Measurements from ENCODE around the gene GPC6.

GPC6 gene

GRCh38 chr13:94212196-94212595, 985.6 kb downstream of the GPC6 start:
- H3K9ac ChIP-seq (ENCODE audit: low read length): no peak overlapping the region
- H3K27me3 ChIP-seq (ENCODE audit: low read length): no peaks in the 10 kb centered on the region
- no peaks in the 10 kb centered on the region for H3K36me3 ChIP-seq (ENCODE audit: low read length)
- no peaks in the 10 kb centered on the region for H4K20me1 ChIP-seq (ENCODE audit: low read depth, low read length)
- TF ChIP-seq EZH2phosphoT487 (conservative IDR thresholded peaks at IDR 0.05; ENCODE audit: low read length): no peak
- TF ChIP-seq, protein P1, sequence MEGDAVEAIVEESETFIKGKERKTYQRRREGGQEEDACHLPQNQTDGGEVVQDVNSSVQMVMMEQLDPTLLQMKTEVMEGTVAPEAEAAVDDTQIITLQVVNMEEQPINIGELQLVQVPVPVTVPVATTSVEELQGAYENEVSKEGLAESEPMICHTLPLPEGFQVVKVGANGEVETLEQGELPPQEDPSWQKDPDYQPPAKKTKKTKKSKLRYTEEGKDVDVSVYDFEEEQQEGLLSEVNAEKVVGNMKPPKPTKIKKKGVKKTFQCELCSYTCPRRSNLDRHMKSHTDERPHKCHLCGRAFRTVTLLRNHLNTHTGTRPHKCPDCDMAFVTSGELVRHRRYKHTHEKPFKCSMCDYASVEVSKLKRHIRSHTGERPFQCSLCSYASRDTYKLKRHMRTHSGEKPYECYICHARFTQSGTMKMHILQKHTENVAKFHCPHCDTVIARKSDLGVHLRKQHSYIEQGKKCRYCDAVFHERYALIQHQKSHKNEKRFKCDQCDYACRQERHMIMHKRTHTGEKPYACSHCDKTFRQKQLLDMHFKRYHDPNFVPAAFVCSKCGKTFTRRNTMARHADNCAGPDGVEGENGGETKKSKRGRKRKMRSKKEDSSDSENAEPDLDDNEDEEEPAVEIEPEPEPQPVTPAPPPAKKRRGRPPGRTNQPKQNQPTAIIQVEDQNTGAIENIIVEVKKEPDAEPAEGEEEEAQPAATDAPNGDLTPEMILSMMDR (IDR thresholded peaks at IDR 0.05; ENCODE audit: insufficient read depth, low read length, poor library complexity, severe bottlenecking): no peak
- no peak overlapping the region for H3K4me2 ChIP-seq (ENCODE audit: low read depth, low read length, poor library complexity, severe bottlenecking)
- H3K9me2 ChIP-seq (replicated peaks; ENCODE audit: insufficient read depth, low read length): no peaks in the 10 kb centered on the region
- H3K27ac ChIP-seq (ENCODE audit: low read depth, low read length): no peak overlapping the region
- no peak overlapping the region for H3K4me3 ChIP-seq (ENCODE audit: insufficient read depth, low read length, poor library complexity, severe bottlenecking)
- H3K9me3 ChIP-seq (ENCODE audit: insufficient read depth, low read length): no peaks in the 10 kb centered on the region
- no peak overlapping the region for H2AFZ ChIP-seq (ENCODE audit: low read depth, low read length, severe bottlenecking)
- H3F3A ChIP-seq (ENCODE audit: insufficient read depth): no peaks in the 10 kb centered on the region
- no peaks in the 10 kb centered on the region for H3K79me2 ChIP-seq (ENCODE audit: insufficient read depth, low read length)

DNA sequence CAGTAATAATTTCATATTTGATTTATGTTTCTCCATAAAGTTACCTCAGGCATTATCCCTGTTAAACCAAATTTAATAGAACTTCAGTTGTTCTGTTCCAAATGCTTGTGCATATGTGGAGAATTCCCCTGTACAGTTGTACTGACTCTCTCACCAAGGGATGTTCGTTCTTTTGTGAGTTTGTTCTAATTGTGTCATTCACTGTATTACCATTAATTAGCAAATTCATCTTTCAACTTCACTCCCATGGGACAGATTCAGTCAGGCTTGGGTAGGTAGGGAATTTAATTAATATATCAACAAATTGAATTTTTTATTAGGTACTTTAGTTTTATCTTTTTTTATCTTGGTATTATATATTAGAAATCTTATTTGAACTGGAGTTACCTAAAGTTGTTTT, 987.5 kb downstream of the GPC6 start:
- TF ChIP-seq, protein P1 (IDR thresholded peaks at IDR 0.05; ENCODE audit: insufficient read depth, low read length, poor library complexity, severe bottlenecking): no peak
- no peak for TF ChIP-seq EZH2phosphoT487 (conservative IDR thresholded peaks at IDR 0.05; ENCODE audit: low read length)
- Histone ChIP-seq H3K36me3 (ENCODE audit: low read length) (no peaks in the 10 kb centered on the region), H3K9ac (ENCODE audit: low read length) (no peak overlapping the region), H2AFZ (ENCODE audit: low read depth, low read length, severe bottlenecking) (no peak overlapping the region), H3K9me3 (ENCODE audit: insufficient read depth, low read length) (no peaks in the 10 kb centered on the region), H3K9me2 (replicated peaks; ENCODE audit: insufficient read depth, low read length) (no peaks in the 10 kb centered on the region; the same call in 1 of the 2 replicates), H3K79me2 (ENCODE audit: insufficient read depth, low read length) (no peaks in the 10 kb centered on the region), H3K4me2 (ENCODE audit: low read depth, low read length, poor library complexity, severe bottlenecking) (no peak overlapping the region), H3K27me3 (ENCODE audit: low read length) (no peaks in the 10 kb centered on the region), H4K20me1 (ENCODE audit: low read depth, low read length) (no peaks in the 10 kb centered on the region), H3F3A (ENCODE audit: insufficient read depth) (no peaks in the 10 kb centered on the region), H3K27ac (ENCODE audit: low read depth, low read length) (no peak overlapping the region), H3K4me3 (ENCODE audit: insufficient read depth, low read length, poor library complexity, severe bottlenecking) (no peak overlapping the region)

- H3K79me2 ChIP-seq (ENCODE audit: insufficient read depth, low read length): no peaks in the 10 kb centered on the region
- H3K27me3 ChIP-seq (ENCODE audit: low read length): no peaks in the 10 kb centered on the region
- H3K27ac ChIP-seq (ENCODE audit: low read depth, low read length): no peak overlapping the region
- H4K20me1 ChIP-seq (ENCODE audit: low read depth, low read length): no peaks in the 10 kb centered on the region
- no peak overlapping the region for H3K9ac ChIP-seq (ENCODE audit: low read length)
- no peaks in the 10 kb centered on the region for H3K9me3 ChIP-seq (ENCODE audit: insufficient read depth, low read length)
- no peak overlapping the region for H3K4me3 ChIP-seq (ENCODE audit: insufficient read depth, low read length, poor library complexity, severe bottlenecking)
- TF ChIP-seq, protein P1 (IDR thresholded peaks at IDR 0.05; ENCODE audit: insufficient read depth, low read length, poor library complexity, severe bottlenecking): no peak
- TF ChIP-seq EZH2phosphoT487 (conservative IDR thresholded peaks at IDR 0.05; ENCODE audit: low read length): no peak
- no peaks in the 10 kb centered on the region; the same call in 1 of the 2 replicates for H3K9me2 ChIP-seq (replicated peaks; ENCODE audit: insufficient read depth, low read length)
- H3K4me2 ChIP-seq (ENCODE audit: low read depth, low read length, poor library complexity, severe bottlenecking): no peak overlapping the region
- H2AFZ ChIP-seq (ENCODE audit: low read depth, low read length, severe bottlenecking): no peak overlapping the region
- H3K36me3 ChIP-seq (ENCODE audit: low read length): no peaks in the 10 kb centered on the region
- no peaks in the 10 kb centered on the region for H3F3A ChIP-seq (ENCODE audit: insufficient read depth)
These were observed 988.4 kb downstream of the GPC6 start for GRCh38 chr13:94214975-94215374.
